ENCODE results near the gene PARN.

DNA sequence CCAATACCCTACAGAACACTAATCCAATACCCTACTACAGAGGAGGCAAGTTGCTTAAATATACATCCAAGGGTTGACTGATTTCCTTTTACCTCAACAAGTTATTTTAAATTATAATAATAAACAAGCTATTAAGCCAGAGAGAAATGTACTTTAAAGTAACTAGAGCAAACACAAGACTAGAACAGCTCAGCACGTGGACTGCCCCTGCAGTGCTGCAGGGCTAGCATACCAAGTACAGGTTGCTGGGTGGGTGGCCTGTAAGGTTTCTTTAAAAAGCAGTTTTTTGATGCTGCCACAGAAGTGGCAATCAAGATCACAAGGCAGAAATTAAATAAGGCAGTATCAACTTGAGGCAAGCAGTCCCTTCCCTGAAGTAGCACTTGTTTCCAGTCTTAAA, 63.5 kb downstream of the PARN start:
- TF ChIP-seq, protein P1, sequence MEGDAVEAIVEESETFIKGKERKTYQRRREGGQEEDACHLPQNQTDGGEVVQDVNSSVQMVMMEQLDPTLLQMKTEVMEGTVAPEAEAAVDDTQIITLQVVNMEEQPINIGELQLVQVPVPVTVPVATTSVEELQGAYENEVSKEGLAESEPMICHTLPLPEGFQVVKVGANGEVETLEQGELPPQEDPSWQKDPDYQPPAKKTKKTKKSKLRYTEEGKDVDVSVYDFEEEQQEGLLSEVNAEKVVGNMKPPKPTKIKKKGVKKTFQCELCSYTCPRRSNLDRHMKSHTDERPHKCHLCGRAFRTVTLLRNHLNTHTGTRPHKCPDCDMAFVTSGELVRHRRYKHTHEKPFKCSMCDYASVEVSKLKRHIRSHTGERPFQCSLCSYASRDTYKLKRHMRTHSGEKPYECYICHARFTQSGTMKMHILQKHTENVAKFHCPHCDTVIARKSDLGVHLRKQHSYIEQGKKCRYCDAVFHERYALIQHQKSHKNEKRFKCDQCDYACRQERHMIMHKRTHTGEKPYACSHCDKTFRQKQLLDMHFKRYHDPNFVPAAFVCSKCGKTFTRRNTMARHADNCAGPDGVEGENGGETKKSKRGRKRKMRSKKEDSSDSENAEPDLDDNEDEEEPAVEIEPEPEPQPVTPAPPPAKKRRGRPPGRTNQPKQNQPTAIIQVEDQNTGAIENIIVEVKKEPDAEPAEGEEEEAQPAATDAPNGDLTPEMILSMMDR (conservative IDR thresholded peaks at IDR 0.05 in 1 of 2, IDR thresholded peaks at IDR 0.05 in 1 of 2; ENCODE audit: extremely low read depth in 1 of 2, insufficient read depth in 1 of 2, low read depth in 1 of 2, low read length in 2 of 2), result no peak
- TF ChIP-seq EZH2 (IDR thresholded peaks at IDR 0.05; ENCODE audit: borderline replicate concordance, low read length), result no peak

Measured in mammary epithelial cell (primary cell).